A673 (cell line): ENCODE data around the gene CDCP2.

ENCODE experiments used
- CTCF ChIP-seq: fragments of 300-800, 200-600 bp; sonication (generic); conservative IDR thresholded peaks from 2 replicates; pipeline ENCODE4 v1.5.1; 2017; ENCODE audit warnings: low read depth, mild to moderate bottlenecking, antibody characterized with exemption, low read length, moderate library complexity, mixed read lengths
- EZH2 ChIP-seq: fragments of 200-600 bp; sonication (generic); IDR thresholded peaks from 2 replicates; pipeline ENCODE4 v1.6.1; 2017; ENCODE audit warnings: borderline replicate concordance, low read depth, mild to moderate bottlenecking, mixed read lengths, antibody characterized with exemption, low read length; ENCODE audit not compliant: poor library complexity, severe bottlenecking

GRCh38 chr1:54112027-54112426 lies 40.8 kb downstream of the CDCP2 start:
- no peak for TF ChIP-seq CTCF
- no peak for TF ChIP-seq EZH2
